Nephron progenitor cell (in vitro differentiated cells): ENCODE data around the gene CD79A.

Experiments used
- DNase-seq: peaks from one replicate; pipeline ENCODE4 v3.0.0; 2021
- H3K27ac Mint-ChIP-seq: 2 replicates; pipeline ENCODE4 v1.8.0; 2021; ENCODE audit warnings: mild to moderate bottlenecking, moderate library complexity, mixed read lengths
- H3K27me3 Mint-ChIP-seq: 2 replicates; pipeline ENCODE4 v1.8.0; 2021; ENCODE audit warnings: mild to moderate bottlenecking, low read depth, mixed read lengths; ENCODE audit not compliant: poor library complexity
- H3K36me3 Mint-ChIP-seq: 2 replicates; pipeline ENCODE4 v1.8.0; 2021; ENCODE audit warnings: low read depth, mixed read lengths
- H3K4me1 Mint-ChIP-seq: 2 replicates; pipeline ENCODE4 v1.8.0; 2021; ENCODE audit warnings: mixed read lengths
- H3K4me3 Mint-ChIP-seq: 2 replicates; pipeline ENCODE4 v1.8.0; 2021; ENCODE audit warnings: mild to moderate bottlenecking, moderate library complexity, mixed read lengths
- H3K9me3 Mint-ChIP-seq: 2 replicates; pipeline ENCODE4 v1.8.0; 2021; ENCODE audit warnings: mild to moderate bottlenecking, moderate library complexity, mixed read lengths
- TF ChIP-seq, protein P1 (sequence below): fragments of 200-600 bp; sonication (generic); IDR thresholded peaks from 2 replicates; pipeline ENCODE4 v1.5.0; 2021; ENCODE audit warnings: antibody characterized with exemption

The CD79A gene

DNA sequence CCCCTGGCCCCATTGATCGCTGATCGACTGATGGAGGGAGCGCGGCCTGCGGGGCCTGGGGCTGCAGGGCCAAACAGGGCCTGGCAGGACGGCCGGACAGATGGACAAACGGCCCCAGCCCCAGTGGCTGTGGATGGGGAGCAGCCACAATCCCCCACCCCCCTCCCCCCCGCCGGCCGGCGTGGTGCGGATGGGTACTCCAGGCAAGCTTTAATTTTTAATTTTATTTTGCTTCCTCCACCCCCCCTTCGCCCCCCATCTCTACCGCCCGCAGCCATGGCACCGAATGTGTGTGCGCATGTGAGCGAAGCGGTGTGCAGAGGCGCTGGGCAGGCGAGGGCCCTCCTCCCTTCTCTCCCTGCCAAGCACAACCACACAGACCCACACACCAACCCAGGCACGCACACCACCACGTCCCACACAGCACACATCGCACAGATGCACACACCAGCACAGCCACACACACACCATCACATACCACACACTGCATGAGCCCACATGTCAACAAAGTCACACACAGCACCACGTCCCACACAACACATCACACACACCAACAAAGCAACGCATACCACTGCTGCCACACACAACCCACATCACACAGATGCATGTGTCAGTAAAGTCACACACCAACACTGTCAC lies 38.8 kb downstream of the CD79A start:
- Mint-ChIP-seq H3K9me3 (no peaks in the 10 kb centered on the region), H3K27ac (no peak overlapping the region), H3K4me1 (peaks cover 12% of the 10 kb centered on the region), H3K4me3 (no peak overlapping the region), H3K27me3 (no peaks in the 10 kb centered on the region), H3K36me3 (no peaks in the 10 kb centered on the region)
- TF ChIP-seq, protein P1, sequence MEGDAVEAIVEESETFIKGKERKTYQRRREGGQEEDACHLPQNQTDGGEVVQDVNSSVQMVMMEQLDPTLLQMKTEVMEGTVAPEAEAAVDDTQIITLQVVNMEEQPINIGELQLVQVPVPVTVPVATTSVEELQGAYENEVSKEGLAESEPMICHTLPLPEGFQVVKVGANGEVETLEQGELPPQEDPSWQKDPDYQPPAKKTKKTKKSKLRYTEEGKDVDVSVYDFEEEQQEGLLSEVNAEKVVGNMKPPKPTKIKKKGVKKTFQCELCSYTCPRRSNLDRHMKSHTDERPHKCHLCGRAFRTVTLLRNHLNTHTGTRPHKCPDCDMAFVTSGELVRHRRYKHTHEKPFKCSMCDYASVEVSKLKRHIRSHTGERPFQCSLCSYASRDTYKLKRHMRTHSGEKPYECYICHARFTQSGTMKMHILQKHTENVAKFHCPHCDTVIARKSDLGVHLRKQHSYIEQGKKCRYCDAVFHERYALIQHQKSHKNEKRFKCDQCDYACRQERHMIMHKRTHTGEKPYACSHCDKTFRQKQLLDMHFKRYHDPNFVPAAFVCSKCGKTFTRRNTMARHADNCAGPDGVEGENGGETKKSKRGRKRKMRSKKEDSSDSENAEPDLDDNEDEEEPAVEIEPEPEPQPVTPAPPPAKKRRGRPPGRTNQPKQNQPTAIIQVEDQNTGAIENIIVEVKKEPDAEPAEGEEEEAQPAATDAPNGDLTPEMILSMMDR: no peak
- no peak for DNase-seq

DNA sequence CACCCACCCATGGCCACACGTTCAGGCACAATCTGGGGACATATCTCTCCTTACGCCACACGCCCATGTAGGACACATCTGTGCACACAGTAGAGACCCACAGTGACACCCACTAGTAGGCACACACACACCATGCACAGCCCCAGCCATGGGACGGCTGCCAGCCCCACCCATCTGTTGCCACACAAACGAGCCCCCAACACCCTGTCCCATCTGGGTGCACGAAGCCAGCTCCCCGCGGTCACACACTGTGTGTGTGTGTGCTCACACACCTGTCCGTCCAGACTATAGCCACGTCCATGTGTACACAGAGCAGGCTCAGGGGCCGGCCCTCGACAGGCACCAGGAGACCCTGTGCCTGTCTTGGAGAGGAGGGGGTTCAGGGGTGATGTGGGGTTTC lies 40.6 kb downstream of the CD79A start:
- H3K27me3 Mint-ChIP-seq: no peaks in the 10 kb centered on the region
- H3K4me3 Mint-ChIP-seq: no peak overlapping the region
- H3K36me3 Mint-ChIP-seq: no peaks in the 10 kb centered on the region
- H3K9me3 Mint-ChIP-seq: no peaks in the 10 kb centered on the region
- peaks cover 12% of the 10 kb centered on the region for H3K4me1 Mint-ChIP-seq
- DNase-seq: no peak
- TF ChIP-seq, protein P1: no peak
- H3K27ac Mint-ChIP-seq: no peak overlapping the region

DNA sequence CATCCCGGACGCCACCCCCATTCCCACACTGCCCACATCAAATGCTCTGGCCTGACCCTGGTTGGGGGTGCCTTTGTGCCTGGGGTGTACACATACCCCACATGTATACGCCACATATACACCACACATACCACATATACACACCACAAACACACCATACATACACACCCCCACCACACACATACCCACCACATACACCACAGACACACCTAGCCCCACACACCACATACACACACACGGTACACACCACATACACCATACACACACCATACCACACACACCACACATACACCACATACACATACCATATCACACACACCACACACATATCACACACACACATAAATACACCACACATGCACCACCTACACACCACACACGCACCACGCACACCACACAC lies 41.0 kb downstream of the CD79A start:
- Mint-ChIP-seq H3K4me1 (peaks cover 14% of the 10 kb centered on the region), H3K27ac (no peak overlapping the region), H3K4me3 (no peak overlapping the region), H3K27me3 (no peaks in the 10 kb centered on the region), H3K36me3 (no peaks in the 10 kb centered on the region), H3K9me3 (no peaks in the 10 kb centered on the region)
- no peak for DNase-seq
- TF ChIP-seq, protein P1: no peak

DNA sequence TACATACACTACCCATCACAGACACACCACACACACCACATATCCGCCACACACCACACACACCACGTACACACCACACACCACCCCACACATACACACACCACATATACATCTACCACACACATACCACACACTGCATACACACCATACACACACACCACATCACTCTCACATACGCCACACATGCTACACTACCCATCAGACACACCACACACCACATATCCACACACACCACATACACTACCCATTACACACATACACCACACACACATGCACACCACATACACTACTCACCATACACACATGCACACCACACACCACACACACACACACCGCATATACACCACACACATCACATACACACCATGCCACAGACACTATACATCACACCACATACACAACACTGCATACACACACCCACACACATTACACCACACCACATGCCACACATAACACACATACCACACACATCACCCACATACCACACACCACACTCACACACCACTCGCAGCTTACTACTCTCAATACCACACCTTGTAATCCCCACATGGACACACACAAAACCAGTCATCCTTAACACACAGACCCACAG lies 41.7 kb downstream of the CD79A start:
- TF ChIP-seq, protein P1: no peak
- Mint-ChIP-seq H3K27me3 (no peaks in the 10 kb centered on the region), H3K4me3 (no peak overlapping the region), H3K27ac (no peak overlapping the region), H3K9me3 (no peaks in the 10 kb centered on the region), H3K4me1 (peaks cover 18% of the 10 kb centered on the region), H3K36me3 (no peaks in the 10 kb centered on the region)
- no peak for DNase-seq

DNA sequence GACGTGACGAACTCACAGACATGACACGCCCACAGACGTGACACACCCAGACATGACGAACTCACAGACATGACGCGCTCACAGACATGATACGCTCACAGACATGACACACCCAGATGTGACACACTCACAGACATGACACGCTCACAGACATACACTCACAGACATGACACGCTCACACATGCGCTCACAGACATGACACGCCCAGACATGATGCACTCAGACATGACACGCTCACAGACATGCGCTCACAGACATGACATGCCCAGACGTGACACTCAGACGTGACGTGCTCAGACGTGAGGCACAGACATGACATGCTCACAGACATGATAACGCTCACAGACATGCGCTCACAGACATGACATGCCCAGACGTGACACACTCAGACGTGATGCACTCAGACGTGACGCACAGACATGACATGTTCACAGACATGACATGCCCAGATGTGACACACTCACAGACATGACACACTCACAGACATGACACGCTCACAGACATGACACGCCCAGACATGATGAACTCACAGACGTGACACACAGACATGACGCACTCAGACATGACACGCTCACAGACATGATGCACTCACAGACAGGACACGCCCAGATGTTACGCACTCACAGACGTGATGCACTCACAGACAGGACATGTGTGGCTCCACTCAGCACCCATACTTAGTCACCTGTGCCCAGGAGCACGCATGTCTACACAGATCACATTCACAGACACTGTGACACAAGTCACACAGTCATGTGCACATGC lies 43.1 kb downstream of the CD79A start:
- H3K27ac Mint-ChIP-seq: no peak overlapping the region
- no peaks in the 10 kb centered on the region for H3K27me3 Mint-ChIP-seq
- TF ChIP-seq, protein P1: no peak
- H3K4me3 Mint-ChIP-seq: no peak overlapping the region
- no peak for DNase-seq
- H3K4me1 Mint-ChIP-seq: peaks cover 18% of the 10 kb centered on the region
- no peaks in the 10 kb centered on the region for H3K36me3 Mint-ChIP-seq
- no peaks in the 10 kb centered on the region for H3K9me3 Mint-ChIP-seq
